ENCODE results near the gene ZNF746.

DNA sequence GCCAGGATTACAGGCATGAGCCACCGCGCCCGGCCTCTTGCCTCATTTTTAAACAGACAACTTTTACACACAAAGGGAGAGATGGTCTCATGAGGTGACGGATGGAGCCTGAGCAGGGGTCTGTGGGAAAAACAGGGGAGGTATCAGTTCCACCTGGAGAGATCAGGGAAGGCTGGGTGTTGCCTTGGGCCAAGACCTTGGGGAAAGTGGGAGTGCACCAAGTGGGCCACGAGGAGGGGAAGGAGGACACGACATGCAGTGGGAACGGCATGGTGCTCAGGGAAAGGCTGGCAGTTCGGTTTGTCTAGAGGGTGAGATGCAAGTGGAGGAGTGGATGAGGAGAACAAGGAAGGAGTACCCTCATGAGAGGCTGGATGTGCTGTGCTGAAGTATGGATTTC lies 27.8 kb downstream of the ZNF746 start:
- TF ChIP-seq EZH2 (IDR thresholded peaks at IDR 0.05; ENCODE audit: borderline replicate concordance, insufficient read depth, low read length, poor library complexity, severe bottlenecking) (no peak), EP300 (conservative IDR thresholded peaks at IDR 0.05; ENCODE audit: poor library complexity, severe bottlenecking) (no peak), TAF1 (IDR thresholded peaks at IDR 0.05; ENCODE audit: low read depth) (no peak), POLR2AphosphoS5 (IDR thresholded peaks at IDR 0.05) (no peak), MXI1 (conservative IDR thresholded peaks at IDR 0.05; ENCODE audit: poor library complexity, severe bottlenecking) (no peak)
- TF ChIP-seq, protein P1, sequence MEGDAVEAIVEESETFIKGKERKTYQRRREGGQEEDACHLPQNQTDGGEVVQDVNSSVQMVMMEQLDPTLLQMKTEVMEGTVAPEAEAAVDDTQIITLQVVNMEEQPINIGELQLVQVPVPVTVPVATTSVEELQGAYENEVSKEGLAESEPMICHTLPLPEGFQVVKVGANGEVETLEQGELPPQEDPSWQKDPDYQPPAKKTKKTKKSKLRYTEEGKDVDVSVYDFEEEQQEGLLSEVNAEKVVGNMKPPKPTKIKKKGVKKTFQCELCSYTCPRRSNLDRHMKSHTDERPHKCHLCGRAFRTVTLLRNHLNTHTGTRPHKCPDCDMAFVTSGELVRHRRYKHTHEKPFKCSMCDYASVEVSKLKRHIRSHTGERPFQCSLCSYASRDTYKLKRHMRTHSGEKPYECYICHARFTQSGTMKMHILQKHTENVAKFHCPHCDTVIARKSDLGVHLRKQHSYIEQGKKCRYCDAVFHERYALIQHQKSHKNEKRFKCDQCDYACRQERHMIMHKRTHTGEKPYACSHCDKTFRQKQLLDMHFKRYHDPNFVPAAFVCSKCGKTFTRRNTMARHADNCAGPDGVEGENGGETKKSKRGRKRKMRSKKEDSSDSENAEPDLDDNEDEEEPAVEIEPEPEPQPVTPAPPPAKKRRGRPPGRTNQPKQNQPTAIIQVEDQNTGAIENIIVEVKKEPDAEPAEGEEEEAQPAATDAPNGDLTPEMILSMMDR (IDR thresholded peaks at IDR 0.05; ENCODE audit: poor library complexity, severe bottlenecking): no peak
- TF ChIP-seq, protein P2, sequence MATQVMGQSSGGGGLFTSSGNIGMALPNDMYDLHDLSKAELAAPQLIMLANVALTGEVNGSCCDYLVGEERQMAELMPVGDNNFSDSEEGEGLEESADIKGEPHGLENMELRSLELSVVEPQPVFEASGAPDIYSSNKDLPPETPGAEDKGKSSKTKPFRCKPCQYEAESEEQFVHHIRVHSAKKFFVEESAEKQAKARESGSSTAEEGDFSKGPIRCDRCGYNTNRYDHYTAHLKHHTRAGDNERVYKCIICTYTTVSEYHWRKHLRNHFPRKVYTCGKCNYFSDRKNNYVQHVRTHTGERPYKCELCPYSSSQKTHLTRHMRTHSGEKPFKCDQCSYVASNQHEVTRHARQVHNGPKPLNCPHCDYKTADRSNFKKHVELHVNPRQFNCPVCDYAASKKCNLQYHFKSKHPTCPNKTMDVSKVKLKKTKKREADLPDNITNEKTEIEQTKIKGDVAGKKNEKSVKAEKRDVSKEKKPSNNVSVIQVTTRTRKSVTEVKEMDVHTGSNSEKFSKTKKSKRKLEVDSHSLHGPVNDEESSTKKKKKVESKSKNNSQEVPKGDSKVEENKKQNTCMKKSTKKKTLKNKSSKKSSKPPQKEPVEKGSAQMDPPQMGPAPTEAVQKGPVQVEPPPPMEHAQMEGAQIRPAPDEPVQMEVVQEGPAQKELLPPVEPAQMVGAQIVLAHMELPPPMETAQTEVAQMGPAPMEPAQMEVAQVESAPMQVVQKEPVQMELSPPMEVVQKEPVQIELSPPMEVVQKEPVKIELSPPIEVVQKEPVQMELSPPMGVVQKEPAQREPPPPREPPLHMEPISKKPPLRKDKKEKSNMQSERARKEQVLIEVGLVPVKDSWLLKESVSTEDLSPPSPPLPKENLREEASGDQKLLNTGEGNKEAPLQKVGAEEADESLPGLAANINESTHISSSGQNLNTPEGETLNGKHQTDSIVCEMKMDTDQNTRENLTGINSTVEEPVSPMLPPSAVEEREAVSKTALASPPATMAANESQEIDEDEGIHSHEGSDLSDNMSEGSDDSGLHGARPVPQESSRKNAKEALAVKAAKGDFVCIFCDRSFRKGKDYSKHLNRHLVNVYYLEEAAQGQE (IDR thresholded peaks at IDR 0.05; ENCODE audit: borderline replicate concordance): no peak
